ENCODE data around the gene ARL6IP5. TPM values are rescaled to one million over a fixed set of nuclear protein-coding genes. Genes with fewer than 3 reads are reported as not detected.

ARL6IP5 gene
- total RNA-seq, 1 donor from 2014 or later = 86.2 TPM

- peak overlapping the region; percentile 97 for H3K4me3 Mint-ChIP-seq (ENCODE audit: unreplicated experiment)
- H3K27ac Mint-ChIP-seq (ENCODE audit: unreplicated experiment) = peak overlapping the region; percentile 97
- peaks cover 19% of the 10 kb centered on the region for H3K4me1 Mint-ChIP-seq (ENCODE audit: unreplicated experiment)
Measured at GRCh38 chr3:69052472-69052898, 32.3 kb upstream of the ARL6IP5 start.

GRCh38 chr3:69058180-69058946 lies 26.4 kb upstream of the ARL6IP5 start:
- Mint-ChIP-seq H3K27ac (ENCODE audit: unreplicated experiment) (no peak overlapping the region), H3K4me1 (ENCODE audit: unreplicated experiment) (no peaks in the 10 kb centered on the region), H3K9me3 (ENCODE audit: unreplicated experiment) (no peaks in the 10 kb centered on the region), H3K4me3 (ENCODE audit: unreplicated experiment) (no peak overlapping the region), H3K27me3 (ENCODE audit: unreplicated experiment) (no peaks in the 10 kb centered on the region), H3K36me3 (ENCODE audit: low read depth, unreplicated experiment) (peaks cover 43% of the 10 kb centered on the region)
- no peak for DNase-seq (ENCODE audit: low spot score)
- no peak for TF ChIP-seq CTCF (IDR thresholded peaks at IDR 0.05; ENCODE audit: unreplicated experiment)

More at GRCh38 chr3:69052472-69052898, 32.3 kb upstream of the ARL6IP5 start:
- TF ChIP-seq CTCF (IDR thresholded peaks at IDR 0.05; ENCODE audit: unreplicated experiment) = no peak
- DNase-seq (ENCODE audit: low spot score) = no peak
- Mint-ChIP-seq H3K27me3 (ENCODE audit: unreplicated experiment) (peaks cover 4% of the 10 kb centered on the region), H3K36me3 (ENCODE audit: low read depth, unreplicated experiment) (peaks cover 17% of the 10 kb centered on the region), H3K9me3 (ENCODE audit: unreplicated experiment) (no peaks in the 10 kb centered on the region)

- Mint-ChIP-seq H3K27me3 (ENCODE audit: unreplicated experiment) (no peaks in the 10 kb centered on the region), H3K27ac (ENCODE audit: unreplicated experiment) (no peak overlapping the region), H3K36me3 (ENCODE audit: low read depth, unreplicated experiment) (peaks cover 43% of the 10 kb centered on the region)
Measured at GRCh38 chr3:69058947-69059224, 25.9 kb upstream of the ARL6IP5 start.

GRCh38 chr3:69059688-69060087 lies 25.0 kb upstream of the ARL6IP5 start:
- no peaks in the 10 kb centered on the region for H3K27me3 Mint-ChIP-seq (ENCODE audit: unreplicated experiment)
- H3K27ac Mint-ChIP-seq (ENCODE audit: unreplicated experiment) = no peak overlapping the region
- no peaks in the 10 kb centered on the region for H3K9me3 Mint-ChIP-seq (ENCODE audit: unreplicated experiment)
- no peaks in the 10 kb centered on the region for H3K4me1 Mint-ChIP-seq (ENCODE audit: unreplicated experiment)
- no peak for TF ChIP-seq CTCF (IDR thresholded peaks at IDR 0.05; ENCODE audit: unreplicated experiment)
- peaks cover 43% of the 10 kb centered on the region for H3K36me3 Mint-ChIP-seq (ENCODE audit: low read depth, unreplicated experiment)
- no peak overlapping the region for H3K4me3 Mint-ChIP-seq (ENCODE audit: unreplicated experiment)
- no peak for DNase-seq (ENCODE audit: low spot score)

More at GRCh38 chr3:69058947-69059224, 25.9 kb upstream of the ARL6IP5 start:
- Mint-ChIP-seq H3K9me3 (ENCODE audit: unreplicated experiment) (no peaks in the 10 kb centered on the region), H3K4me1 (ENCODE audit: unreplicated experiment) (no peaks in the 10 kb centered on the region), H3K4me3 (ENCODE audit: unreplicated experiment) (peak overlapping the region; percentile 23)
- DNase-seq (ENCODE audit: low spot score) = no peak
- TF ChIP-seq CTCF (IDR thresholded peaks at IDR 0.05; ENCODE audit: unreplicated experiment) = no peak

- DNase-seq (ENCODE audit: low spot score) = no peak
- Mint-ChIP-seq H3K4me1 (ENCODE audit: unreplicated experiment) (no peaks in the 10 kb centered on the region), H3K4me3 (ENCODE audit: unreplicated experiment) (no peak overlapping the region), H3K27me3 (ENCODE audit: unreplicated experiment) (no peaks in the 10 kb centered on the region), H3K36me3 (ENCODE audit: low read depth, unreplicated experiment) (peaks cover 32% of the 10 kb centered on the region), H3K27ac (ENCODE audit: unreplicated experiment) (no peak overlapping the region), H3K9me3 (ENCODE audit: unreplicated experiment) (no peaks in the 10 kb centered on the region)
- TF ChIP-seq CTCF (IDR thresholded peaks at IDR 0.05; ENCODE audit: unreplicated experiment) = no peak
Measured at GRCh38 chr3:69063636-69064035, 21.1 kb upstream of the ARL6IP5 start.

Data from endothelial cell (in vitro differentiated cells).